Measurements from ENCODE around the gene NSUN3. TPM values are rescaled to one million over a fixed set of nuclear protein-coding genes. Genes with fewer than 3 reads are reported as not detected.

NSUN3 gene
- total and polyA plus RNA-seq, 2 of the 4 experiments (the other 2 are of a cell fraction) = 4.9 to 6.8 TPM

- Histone ChIP-seq H3K4me1 (ENCODE audit: control insufficient read depth, insufficient read depth, low read length) (no peaks in the 10 kb centered on the region), H3K14ac (replicated peaks; ENCODE audit: low read depth, low read length) (no peak overlapping the region), H4K20me1 (ENCODE audit: insufficient read depth, low read length) (no peaks in the 10 kb centered on the region), H2AK5ac (ENCODE audit: low read depth, low read length) (no peak overlapping the region), H3K4me3 (ENCODE audit: insufficient read depth, low read depth, low read length) (no peak overlapping the region), H3K18ac (ENCODE audit: low read depth, low read length) (no peak overlapping the region), H3K4ac (ENCODE audit: low read depth, low read length) (no peak overlapping the region), H3K56ac (ENCODE audit: extremely low read depth, insufficient read depth, low read length) (no peak overlapping the region), H2AFZ (replicated peaks; ENCODE audit: low read length, poor library complexity) (no peak overlapping the region), H3K27ac (ENCODE audit: insufficient read depth, low read length) (no peak overlapping the region), H3K4me2 (ENCODE audit: low read depth, low read length) (no peak overlapping the region), H3K36me3 (ENCODE audit: control insufficient read depth, insufficient read depth, low read length) (peaks cover 1% of the 10 kb centered on the region; the same call in 1 of the 2 replicates), H4K8ac (ENCODE audit: low read depth in 2 of 2, low read length in 2 of 2) (no peak overlapping the region), H3K9me3 (ENCODE audit: control insufficient read depth, insufficient read depth, low read length) (no peaks in the 10 kb centered on the region), H2BK120ac (ENCODE audit: low read depth, low read length) (no peak overlapping the region), H4K5ac (ENCODE audit: low read depth, low read length) (no peak overlapping the region), H2AK9ac (replicated peaks; ENCODE audit: low read depth, low read length, poor library complexity) (no peak overlapping the region), H2BK5ac (ENCODE audit: low read depth, low read length, poor library complexity, severe bottlenecking) (no peak overlapping the region), H2BK20ac (ENCODE audit: low read depth, low read length) (no peak overlapping the region), H3K79me1 (ENCODE audit: low read depth in 1 of 2, low read length in 2 of 2) (no peaks in the 10 kb centered on the region; a peak in 1 of 4 replicates), H3K27me3 (ENCODE audit: control insufficient read depth, insufficient read depth, low read length) (no peaks in the 10 kb centered on the region), H4K91ac (ENCODE audit: insufficient read depth, low read depth, low read length) (no peak overlapping the region), H3K9me1 (ENCODE audit: insufficient read depth, low read length) (no peaks in the 10 kb centered on the region), H3K9ac (ENCODE audit: low read depth, low read length) (no peak overlapping the region), H3K23ac (ENCODE audit: low read depth, low read length) (no peak overlapping the region), H2BK15ac (ENCODE audit: low read depth, low read length) (no peak overlapping the region)
- ChIA-PET POLR2A (ENCODE audit: unreplicated experiment) (no interaction called here), CTCF (interaction anchor here (1.0 kb wide), 1 partner anchor 11 kb away, joined by 5 read pairs; no protein-coding TSS in a partner anchor)
- no peak for ATAC-seq (ENCODE audit: low read depth)
- no TSS peak for BruUV-seq (replicated peaks)
- intact Hi-C loops (cut with micrococcal nuclease) = no loop called here
- no CpG with 5 or more reads among the region's 2 CpGs for WGBS, 2 experiments (ENCODE audit: extremely low coverage in 2 of 2, insufficient read length in 1 of 2)
- dilution Hi-C loops (cut with HindIII; ENCODE audit: low sequenced_read_pairs, unreplicated experiment) = no loop called here
- DNase-seq = no peak
- TF ChIP-seq MXI1 (IDR thresholded peaks at IDR 0.05; ENCODE audit: borderline replicate concordance, low read depth, low read length) = no peak
- no peak for TF ChIP-seq RFX5 (IDR thresholded peaks at IDR 0.05; ENCODE audit: low read depth, low read length)
- in situ Hi-C loops (cut with MboI; ENCODE audit: low sequenced_read_pairs) = no loop called here
These were observed 58.3 kb downstream of the NSUN3 start for GRCh38 chr3:94121161-94121560.
